HCT116 (cell line): ENCODE measurements around the gene AARS2. TPM values are rescaled to one million over a fixed set of nuclear protein-coding genes. Genes with fewer than 3 reads are reported as not detected.

Experiments used
- ATAC-seq: fragments of 200-7000 bp; cut with Tn5 transposase; 2 replicates; pipeline ENCODE4 v1.9.1; 2020; ENCODE audit warnings: mild to moderate bottlenecking, moderate library complexity
- BruUV-seq: library from RNA; stranded (reverse); fragments of 400-500 nt; replicated peaks from 2 replicates; lab custom pipeline; 2021; lab: Mats Ljungman, UMichigan
- CTCF ChIA-PET: fragments of 300-600 bp; sonication (Branson Sonifier 250); formaldehyde crosslinking; loops from one replicate; lab custom pipeline; 2021; ENCODE audit warnings: antibody characterized with exemption; lab: Charles Lee
- POLR2A ChIA-PET: fragments of 300-600, 350-600 bp; sonication (Branson Sonifier 250); formaldehyde crosslinking; loops from one replicate; lab custom pipeline; 2021; ENCODE audit warnings: antibody characterized with exemption; lab: Charles Lee
- RAD21 ChIA-PET, 2 experiments: fragments of 300-600 bp; sonication (Branson Sonifier 250); formaldehyde crosslinking; loops; one replicate each; lab custom pipeline; 2023; ENCODE audit warnings: low total read pairs in 2 of 2; ENCODE audit not compliant: uncharacterized antibody in 2 of 2, unreplicated experiment in 2 of 2, low non-redundant PET in 1 of 2; lab: Charles Lee
- DNase-seq: peaks from one replicate; pipeline ENCODE4 v3.0.0-alpha.2; 2010; ENCODE audit warnings: low read depth, low spot score
- H2AFZ ChIP-seq: fragments of 200-600 bp; shearing (Covaris generic), sonication (generic); 2 replicates; pipeline ENCODE4 v1.6.1; 2017; ENCODE audit warnings: low read depth, mixed run types, mixed read lengths, antibody characterized with exemption, low read length; ENCODE audit not compliant: poor library complexity, severe bottlenecking
- H3K27ac ChIP-seq: 2 replicates; pipeline ENCODE4 v1.5.1; 2012; ENCODE audit warnings: low read depth, low read length
- H3K27me3 ChIP-seq: fragments of 200-600 bp; sonication (generic); 2 replicates; pipeline ENCODE4 v1.6.1; 2016; ENCODE audit warnings: mixed run types, low read length, mixed read lengths; ENCODE audit not compliant: insufficient read depth
- H3K36me3 ChIP-seq, 2 experiments: fragments of 200-500 bp in 1 of 2; fragments of 200-600 bp in 1 of 2; sonication (Bioruptor generic) in 1 of 2; sonication (generic) in 1 of 2; 2 replicates each; pipeline versions ENCODE4 v1.5.1 to v1.6.1; 2014 to 2016; ENCODE audit warnings: low read length in 2 of 2, inconsistent platforms in 1 of 2, mixed read lengths in 1 of 2, mixed run types in 1 of 2; ENCODE audit not compliant: insufficient read depth in 2 of 2, control insufficient read depth in 1 of 2
- H3K4me1 ChIP-seq, 2 experiments: fragments of 200-600 bp in 1 of 2; sonication (generic) in 1 of 2; 2 replicates each; pipeline versions ENCODE4 v1.5.1 to v1.6.1; 2012 to 2017; ENCODE audit warnings: low read length in 2 of 2, inconsistent platforms in 1 of 2, mild to moderate bottlenecking in 1 of 2, mixed read lengths in 1 of 2, mixed run types in 1 of 2, moderate library complexity in 1 of 2; ENCODE audit not compliant: insufficient read depth in 2 of 2, control insufficient read depth in 1 of 2
- H3K4me2 ChIP-seq: fragments of 200-600 bp; sonication (generic); 2 replicates; pipeline ENCODE4 v1.6.1; 2017; ENCODE audit warnings: mixed run types, low read length, mixed read lengths
- H3K4me3 ChIP-seq, 2 experiments: fragments of 200-600 bp in 1 of 2; sonication (generic) in 1 of 2; replicated peaks in 1 of 2; 2 replicates each; pipeline ENCODE4 v1.5.1; 2011 to 2016; ENCODE audit warnings: low read length in 2 of 2, control low read depth in 1 of 2, low read depth in 1 of 2, mild to moderate bottlenecking in 1 of 2, mixed read lengths in 1 of 2, mixed run types in 1 of 2
- H3K79me2 ChIP-seq: fragments of 200-600 bp; sonication (generic); 2 replicates; pipeline ENCODE4 v1.6.1; 2017; ENCODE audit warnings: mild to moderate bottlenecking, mixed run types, low read length, moderate library complexity, mixed read lengths; ENCODE audit not compliant: insufficient read depth
- H3K9ac ChIP-seq: fragments of 200-600 bp; sonication (generic); 2 replicates; pipeline ENCODE4 v1.6.1; 2016; ENCODE audit warnings: low read length, mixed read lengths
- H3K9me2 ChIP-seq: fragments of 200-600 bp; sonication (generic), shearing (Covaris generic); 2 replicates; pipeline ENCODE4 v1.6.1; 2017; ENCODE audit warnings: mixed run types, mild to moderate bottlenecking, moderate library complexity; ENCODE audit not compliant: insufficient read depth
- H3K9me3 ChIP-seq, 2 experiments: fragments of 200-500 bp in 1 of 2; fragments of 200-600 bp in 1 of 2; sonication (Bioruptor generic) in 1 of 2; sonication (generic) in 1 of 2; 2 replicates each; pipeline ENCODE4 v1.6.1; 2014 to 2017; ENCODE audit warnings: low read length in 2 of 2, mixed read lengths in 2 of 2, inconsistent platforms in 1 of 2, low read depth in 1 of 2, mild to moderate bottlenecking in 1 of 2, mixed run types in 1 of 2, moderate library complexity in 1 of 2; ENCODE audit not compliant: control insufficient read depth in 1 of 2, insufficient read depth in 1 of 2
- H4K20me1 ChIP-seq: fragments of 200-600 bp; sonication (generic), shearing (Covaris generic); 2 replicates; pipeline ENCODE4 v1.6.1; 2017; ENCODE audit warnings: mixed run types, mild to moderate bottlenecking, moderate library complexity; ENCODE audit not compliant: insufficient read depth
- CBX3 ChIP-seq: IDR thresholded peaks from 2 replicates; pipeline ENCODE4 v1.6.1; 2012; ENCODE audit warnings: low read depth
- CEBPB ChIP-seq: IDR thresholded peaks from 2 replicates; pipeline ENCODE4 v1.6.1; 2012; ENCODE audit warnings: low read depth
- EZH2phosphoT487 ChIP-seq: fragments of 200-600 bp; IDR thresholded peaks from 2 replicates; pipeline ENCODE4 v1.6.1; 2018; ENCODE audit warnings: antibody characterized with exemption, borderline replicate concordance
- JUND ChIP-seq: IDR thresholded peaks from 2 replicates; pipeline ENCODE4 v1.6.1; 2012
- POLR2A ChIP-seq: IDR thresholded peaks from 2 replicates; pipeline ENCODE4 v1.7.0; 2011; ENCODE audit warnings: borderline replicate concordance; ENCODE audit not compliant: insufficient read depth, insufficient read length; ENCODE audit errors: extremely low read depth
- RAD21 ChIP-seq: IDR thresholded peaks from 2 replicates; pipeline ENCODE4 v1.6.1; 2012; ENCODE audit warnings: low read depth, mild to moderate bottlenecking
- SP1 ChIP-seq: IDR thresholded peaks from 2 replicates; pipeline ENCODE4 v1.6.1; 2012; ENCODE audit warnings: low read depth
- YY1 ChIP-seq: IDR thresholded peaks from 2 replicates; pipeline ENCODE4 v1.6.1; 2011; ENCODE audit warnings: low read length, low read depth, moderate library complexity, mild to moderate bottlenecking; ENCODE audit not compliant: insufficient replicate concordance; ENCODE audit errors: extremely low read depth
- intact Hi-C: fragments of 100-400 bp; cut with micrococcal nuclease; formaldehyde crosslinking; loops from 2 replicates; pipeline ENCODE4 v1.10.0; 2022
- total RNA-seq: library from RNA; stranded (reverse); gene quantifications from one replicate; pipeline ENCODE4 v1.2.1, GENCODE V29; 2021; ENCODE audit not compliant: unreplicated experiment
- TF ChIP-seq, protein P1 (sequence below): IDR thresholded peaks from 2 replicates; pipeline ENCODE4 v1.6.1; 2012
- TF ChIP-seq, protein P2 (sequence below): IDR thresholded peaks from 2 replicates; pipeline ENCODE4 v1.6.1; 2012; ENCODE audit warnings: low read depth
- TF ChIP-seq, protein P3 (sequence below): IDR thresholded peaks from 2 replicates; pipeline ENCODE4 v1.6.1; 2011; ENCODE audit warnings: mild to moderate bottlenecking, low read length, moderate library complexity; ENCODE audit not compliant: insufficient replicate concordance; ENCODE audit errors: extremely low read depth
- TF ChIP-seq, protein P4 (sequence below), 3 experiments: fragments of 200-600 bp in 1 of 3; sonication (generic) in 1 of 3; IDR thresholded peaks in 2 of 3; conservative IDR thresholded peaks in 1 of 3; 2 replicates each; pipeline ENCODE4 v1.5.1; 2012 to 2017; ENCODE audit warnings: low read depth in 2 of 3, low read length in 2 of 3, antibody characterized with exemption in 1 of 3, borderline replicate concordance in 1 of 3, control low read depth in 1 of 3, mild to moderate bottlenecking in 1 of 3, mixed read lengths in 1 of 3, mixed run types in 1 of 3, moderate library complexity in 1 of 3; ENCODE audit not compliant: insufficient read depth in 1 of 3

The AARS2 gene
- total RNA-seq, 1 experiment from 2014 or later, result 14.9 TPM

DNA sequence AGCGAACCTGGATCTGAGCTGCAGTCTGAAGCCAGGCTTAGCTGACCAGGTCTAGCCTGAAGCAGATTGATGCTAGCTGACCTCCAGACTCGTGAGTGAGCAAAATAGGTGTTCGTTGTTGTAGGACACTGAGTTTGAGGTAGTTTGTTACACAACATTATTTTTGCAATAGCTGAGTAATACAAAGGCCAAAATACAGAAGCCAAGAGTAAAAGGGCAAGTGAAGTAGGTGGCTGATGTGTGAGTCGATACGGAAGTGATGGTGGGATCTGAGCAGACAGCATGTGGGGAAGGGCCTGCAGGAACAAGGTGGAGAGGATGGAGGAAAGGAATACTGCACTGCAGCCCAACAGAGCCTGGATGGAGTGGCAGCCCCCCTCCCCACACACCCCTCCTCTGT, 20.8 kb upstream of the AARS2 start:
- intact Hi-C loops, result no loop called here
- Histone ChIP-seq H3K27ac (no peak overlapping the region), H3K4me2 (no peak overlapping the region), H3K4me1 (no peaks in the 10 kb centered on the region), H3K4me3 (no peak overlapping the region), H3K9me3 (no peaks in the 10 kb centered on the region), H3K79me2 (no peaks in the 10 kb centered on the region), H3K36me3 (no peaks in the 10 kb centered on the region), H4K20me1 (no peaks in the 10 kb centered on the region), H2AFZ (no peak overlapping the region), H3K9ac (no peak overlapping the region), H3K27me3 (peaks cover 10% of the 10 kb centered on the region; the same call in 1 of the 2 replicates), H3K9me2 (no peaks in the 10 kb centered on the region)
- RAD21 ChIA-PET, result no interaction called here
- ATAC-seq, result no peak
- POLR2A ChIA-PET, result no interaction called here
- TF ChIP-seq, protein P1, sequence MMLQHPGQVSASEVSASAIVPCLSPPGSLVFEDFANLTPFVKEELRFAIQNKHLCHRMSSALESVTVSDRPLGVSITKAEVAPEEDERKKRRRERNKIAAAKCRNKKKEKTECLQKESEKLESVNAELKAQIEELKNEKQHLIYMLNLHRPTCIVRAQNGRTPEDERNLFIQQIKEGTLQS, result no peak
- TF ChIP-seq, protein P2, sequence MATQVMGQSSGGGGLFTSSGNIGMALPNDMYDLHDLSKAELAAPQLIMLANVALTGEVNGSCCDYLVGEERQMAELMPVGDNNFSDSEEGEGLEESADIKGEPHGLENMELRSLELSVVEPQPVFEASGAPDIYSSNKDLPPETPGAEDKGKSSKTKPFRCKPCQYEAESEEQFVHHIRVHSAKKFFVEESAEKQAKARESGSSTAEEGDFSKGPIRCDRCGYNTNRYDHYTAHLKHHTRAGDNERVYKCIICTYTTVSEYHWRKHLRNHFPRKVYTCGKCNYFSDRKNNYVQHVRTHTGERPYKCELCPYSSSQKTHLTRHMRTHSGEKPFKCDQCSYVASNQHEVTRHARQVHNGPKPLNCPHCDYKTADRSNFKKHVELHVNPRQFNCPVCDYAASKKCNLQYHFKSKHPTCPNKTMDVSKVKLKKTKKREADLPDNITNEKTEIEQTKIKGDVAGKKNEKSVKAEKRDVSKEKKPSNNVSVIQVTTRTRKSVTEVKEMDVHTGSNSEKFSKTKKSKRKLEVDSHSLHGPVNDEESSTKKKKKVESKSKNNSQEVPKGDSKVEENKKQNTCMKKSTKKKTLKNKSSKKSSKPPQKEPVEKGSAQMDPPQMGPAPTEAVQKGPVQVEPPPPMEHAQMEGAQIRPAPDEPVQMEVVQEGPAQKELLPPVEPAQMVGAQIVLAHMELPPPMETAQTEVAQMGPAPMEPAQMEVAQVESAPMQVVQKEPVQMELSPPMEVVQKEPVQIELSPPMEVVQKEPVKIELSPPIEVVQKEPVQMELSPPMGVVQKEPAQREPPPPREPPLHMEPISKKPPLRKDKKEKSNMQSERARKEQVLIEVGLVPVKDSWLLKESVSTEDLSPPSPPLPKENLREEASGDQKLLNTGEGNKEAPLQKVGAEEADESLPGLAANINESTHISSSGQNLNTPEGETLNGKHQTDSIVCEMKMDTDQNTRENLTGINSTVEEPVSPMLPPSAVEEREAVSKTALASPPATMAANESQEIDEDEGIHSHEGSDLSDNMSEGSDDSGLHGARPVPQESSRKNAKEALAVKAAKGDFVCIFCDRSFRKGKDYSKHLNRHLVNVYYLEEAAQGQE, result no peak
- TF ChIP-seq YY1 (no peak), CBX3 (no peak), EZH2phosphoT487 (no peak), SP1 (no peak), POLR2A (no peak), CEBPB (no peak), JUND (no peak), RAD21 (no peak)
- TF ChIP-seq, protein P3, sequence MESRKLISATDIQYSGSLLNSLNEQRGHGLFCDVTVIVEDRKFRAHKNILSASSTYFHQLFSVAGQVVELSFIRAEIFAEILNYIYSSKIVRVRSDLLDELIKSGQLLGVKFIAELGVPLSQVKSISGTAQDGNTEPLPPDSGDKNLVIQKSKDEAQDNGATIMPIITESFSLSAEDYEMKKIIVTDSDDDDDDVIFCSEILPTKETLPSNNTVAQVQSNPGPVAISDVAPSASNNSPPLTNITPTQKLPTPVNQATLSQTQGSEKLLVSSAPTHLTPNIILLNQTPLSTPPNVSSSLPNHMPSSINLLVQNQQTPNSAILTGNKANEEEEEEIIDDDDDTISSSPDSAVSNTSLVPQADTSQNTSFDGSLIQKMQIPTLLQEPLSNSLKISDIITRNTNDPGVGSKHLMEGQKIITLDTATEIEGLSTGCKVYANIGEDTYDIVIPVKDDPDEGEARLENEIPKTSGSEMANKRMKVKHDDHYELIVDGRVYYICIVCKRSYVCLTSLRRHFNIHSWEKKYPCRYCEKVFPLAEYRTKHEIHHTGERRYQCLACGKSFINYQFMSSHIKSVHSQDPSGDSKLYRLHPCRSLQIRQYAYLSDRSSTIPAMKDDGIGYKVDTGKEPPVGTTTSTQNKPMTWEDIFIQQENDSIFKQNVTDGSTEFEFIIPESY, result no peak
- TF ChIP-seq, protein P4, sequence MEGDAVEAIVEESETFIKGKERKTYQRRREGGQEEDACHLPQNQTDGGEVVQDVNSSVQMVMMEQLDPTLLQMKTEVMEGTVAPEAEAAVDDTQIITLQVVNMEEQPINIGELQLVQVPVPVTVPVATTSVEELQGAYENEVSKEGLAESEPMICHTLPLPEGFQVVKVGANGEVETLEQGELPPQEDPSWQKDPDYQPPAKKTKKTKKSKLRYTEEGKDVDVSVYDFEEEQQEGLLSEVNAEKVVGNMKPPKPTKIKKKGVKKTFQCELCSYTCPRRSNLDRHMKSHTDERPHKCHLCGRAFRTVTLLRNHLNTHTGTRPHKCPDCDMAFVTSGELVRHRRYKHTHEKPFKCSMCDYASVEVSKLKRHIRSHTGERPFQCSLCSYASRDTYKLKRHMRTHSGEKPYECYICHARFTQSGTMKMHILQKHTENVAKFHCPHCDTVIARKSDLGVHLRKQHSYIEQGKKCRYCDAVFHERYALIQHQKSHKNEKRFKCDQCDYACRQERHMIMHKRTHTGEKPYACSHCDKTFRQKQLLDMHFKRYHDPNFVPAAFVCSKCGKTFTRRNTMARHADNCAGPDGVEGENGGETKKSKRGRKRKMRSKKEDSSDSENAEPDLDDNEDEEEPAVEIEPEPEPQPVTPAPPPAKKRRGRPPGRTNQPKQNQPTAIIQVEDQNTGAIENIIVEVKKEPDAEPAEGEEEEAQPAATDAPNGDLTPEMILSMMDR (IDR thresholded peaks at IDR 0.05 in 2 of 3, conservative IDR thresholded peaks at IDR 0.05 in 1 of 3; ENCODE audit: borderline replicate concordance in 1 of 3, insufficient read depth in 1 of 3, low read depth in 2 of 3, low read length in 2 of 3), result no peak
- DNase-seq, result no peak
- no TSS peak for BruUV-seq
- CTCF ChIA-PET, result no interaction called here
